Colonic mucosa (tissue), 4 donors: ENCODE measurements around the gene ARHGAP22. TPM values are rescaled to one million over a fixed set of nuclear protein-coding genes. Genes with fewer than 3 reads are reported as not detected.

Experiments used
- DNase-seq: peaks from one replicate; pipeline ENCODE4 v3.0.0-alpha.2; 2020
- H3K27ac ChIP-seq: fragments of 200-600 bp; one replicate; pipeline ENCODE4 v1.8.0; 2021
- H3K27me3 ChIP-seq: fragments of 200-600 bp; one replicate; pipeline ENCODE4 v1.8.0; 2021
- H3K36me3 ChIP-seq: fragments of 200-600 bp; one replicate; pipeline ENCODE4 v1.8.0; 2021
- H3K4me1 ChIP-seq: fragments of 200-600 bp; one replicate; pipeline ENCODE4 v1.8.0; 2021; ENCODE audit warnings: mild to moderate bottlenecking
- H3K4me3 ChIP-seq: fragments of 200-600 bp; one replicate; pipeline ENCODE4 v1.8.0; 2021
- H3K9ac ChIP-seq, 2 donors: one replicate each; pipeline ENCODE4 v1.7.0; 2013; ENCODE audit warnings: control low read depth in 2 of 2, low read depth in 2 of 2, low read length in 2 of 2
- H3K9me3 ChIP-seq: fragments of 200-600 bp; one replicate; pipeline ENCODE4 v1.8.0; 2021
- CTCF ChIP-seq: fragments of 200-600 bp; IDR thresholded peaks from one replicate; pipeline ENCODE4 v1.8.0; 2022; ENCODE audit warnings: antibody characterized with exemption, mild to moderate bottlenecking
- intact Hi-C: fragments of 100-400 bp; cut with DNase I; formaldehyde crosslinking; loops from one replicate; pipeline ENCODE4 v1.14.1; 2022
- total RNA-seq, 2 donors: library from RNA; stranded (reverse); fragmentation: NEBNext Ultra II Directional in 1 of 2; extraction: Animal tissue kit (Norgen Biotek cat#: 25700) in 1 of 2; gene quantifications; one replicate each; pipeline ENCODE4 v1.2.1, GENCODE V29; 2021
- donor health status: healthy.
- donor health status: DM: no; HTN: no; CAD: no.
- donor health status: DM: no; HTN: no; CAD: no.

ARHGAP22 gene
- total RNA-seq, 2 donors from 2014 or later: 0.86 to 1.6 TPM

GRCh38 chr10:48640326-48640725 is 35.5 kb upstream of the ARHGAP22 start:
- Histone ChIP-seq H3K27ac (no peak overlapping the region), H3K9me3 (no peaks in the 10 kb centered on the region), H3K9ac (no peak overlapping the region), H3K36me3 (no peaks in the 10 kb centered on the region), H3K4me1 (no peaks in the 10 kb centered on the region), H3K27me3 (no peaks in the 10 kb centered on the region), H3K4me3 (no peak overlapping the region)
- intact Hi-C loops: no loop called here
- no peak for DNase-seq
- no peak for TF ChIP-seq CTCF

DNA sequence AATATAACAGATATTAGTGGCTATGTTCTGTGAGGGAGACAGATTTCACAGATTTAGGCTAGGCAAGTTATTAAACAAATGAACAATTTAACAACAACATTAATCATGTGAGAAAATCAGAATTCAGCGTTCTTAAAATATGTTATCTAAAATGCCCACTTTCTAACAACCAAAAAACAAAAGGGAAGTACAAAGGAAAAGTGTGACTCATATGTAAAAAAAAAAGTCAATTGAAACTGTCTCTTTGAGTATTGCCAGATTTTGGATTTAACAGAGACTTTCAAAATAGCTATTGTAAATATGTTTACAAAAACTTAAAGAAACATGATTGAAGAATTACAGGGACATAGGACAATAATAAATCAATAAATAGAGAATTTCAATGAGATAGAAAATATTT is 34.8 kb upstream of the ARHGAP22 start:
- H3K9me3 ChIP-seq: no peaks in the 10 kb centered on the region
- DNase-seq: no peak
- no peaks in the 10 kb centered on the region for H3K4me1 ChIP-seq
- no peak overlapping the region for H3K4me3 ChIP-seq
- TF ChIP-seq CTCF: no peak
- no peaks in the 10 kb centered on the region for H3K36me3 ChIP-seq
- H3K9ac ChIP-seq: no peak overlapping the region
- intact Hi-C loops: no loop called here
- no peak overlapping the region for H3K27ac ChIP-seq
- no peaks in the 10 kb centered on the region for H3K27me3 ChIP-seq

- TF ChIP-seq CTCF: no peak
- no peaks in the 10 kb centered on the region for H3K27me3 ChIP-seq
Measured at GRCh38 chr10:48638739-48639527, 34.1 kb upstream of the ARHGAP22 start.

DNA sequence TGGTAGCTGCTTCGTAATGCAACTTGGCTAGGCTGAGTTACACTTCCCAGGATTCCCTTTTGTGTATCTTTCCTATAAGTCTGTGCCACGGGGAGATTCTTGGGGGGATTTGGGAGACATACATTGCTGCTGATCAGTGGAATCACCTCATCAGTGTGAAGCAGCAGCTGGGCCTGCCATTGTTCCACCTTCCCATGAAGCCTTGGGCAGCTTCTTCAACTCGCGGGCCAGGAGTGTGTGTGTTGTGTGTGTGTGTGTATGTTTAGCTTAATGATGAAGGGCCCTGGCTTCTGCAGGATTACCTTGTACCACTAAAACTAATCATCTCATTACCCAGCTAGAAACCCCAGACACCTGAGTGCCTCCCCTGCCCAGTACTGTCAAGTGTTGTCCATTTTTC is 33.3 kb upstream of the ARHGAP22 start:
- Histone ChIP-seq H3K4me3 (no peak overlapping the region), H3K36me3 (no peaks in the 10 kb centered on the region), H3K27me3 (no peaks in the 10 kb centered on the region), H3K27ac (no peak overlapping the region), H3K9me3 (no peaks in the 10 kb centered on the region), H3K4me1 (no peaks in the 10 kb centered on the region), H3K9ac (no peak overlapping the region)
- DNase-seq: no peak
- TF ChIP-seq CTCF: no peak
- intact Hi-C loops: no loop called here

More at GRCh38 chr10:48638739-48639527, 34.1 kb upstream of the ARHGAP22 start:
- Histone ChIP-seq H3K36me3 (no peaks in the 10 kb centered on the region), H3K9me3 (no peaks in the 10 kb centered on the region), H3K9ac (no peak overlapping the region), H3K4me3 (no peak overlapping the region), H3K27ac (no peak overlapping the region), H3K4me1 (no peaks in the 10 kb centered on the region)
- no peak for DNase-seq
- intact Hi-C loops: no loop called here

GRCh38 chr10:48636901-48637300 is 32.0 kb upstream of the ARHGAP22 start:
- DNase-seq: no peak
- H3K27me3 ChIP-seq: no peaks in the 10 kb centered on the region
- H3K4me3 ChIP-seq: no peak overlapping the region
- no peaks in the 10 kb centered on the region for H3K9me3 ChIP-seq
- no peaks in the 10 kb centered on the region for H3K4me1 ChIP-seq
- H3K9ac ChIP-seq: no peak overlapping the region
- intact Hi-C loops: no loop called here
- no peak overlapping the region for H3K27ac ChIP-seq
- H3K36me3 ChIP-seq: no peaks in the 10 kb centered on the region
- TF ChIP-seq CTCF: no peak
